GM20000 (cell line): Measurements from ENCODE around the gene EPHB2.

ENCODE experiments used
- DNase-seq: peaks from one replicate; pipeline ENCODE4 v3.0.0; 2012; ENCODE audit warnings: low spot score
- CTCF ChIP-seq: IDR thresholded peaks from 2 replicates; pipeline ENCODE4 v1.5.1; 2012; ENCODE audit warnings: mild to moderate bottlenecking, control low read depth; ENCODE audit errors: extremely low read depth, missing control alignments

The EPHB2 gene

GRCh38 chr1:22920734-22921451 is 210.3 kb downstream of the EPHB2 start:
- DNase-seq, result no peak
- no peak for TF ChIP-seq CTCF

GRCh38 chr1:22921452-22922126 is 210.9 kb downstream of the EPHB2 start:
- TF ChIP-seq CTCF, result no peak
- DNase-seq, result no peak

DNA sequence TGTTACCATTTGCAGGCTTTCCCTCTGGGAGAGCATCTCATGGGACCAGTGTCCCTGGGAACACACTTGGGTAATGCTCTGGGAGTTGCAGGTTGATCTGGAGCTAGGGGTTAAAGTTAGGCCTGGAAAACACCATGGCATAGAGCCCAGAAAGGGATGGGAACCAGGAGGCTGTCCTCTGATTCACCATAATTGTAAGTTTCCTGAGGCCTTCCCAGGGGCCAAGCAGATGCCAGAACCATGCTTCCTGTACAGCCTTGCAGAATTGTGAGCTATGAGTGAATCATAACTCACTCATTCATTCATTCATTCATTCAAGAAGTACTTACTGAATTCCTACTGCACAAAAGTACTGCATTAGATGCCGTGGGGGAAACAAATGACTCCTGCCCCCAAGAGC is 212.0 kb downstream of the EPHB2 start:
- DNase-seq, result no peak
- TF ChIP-seq CTCF, result no peak

DNA sequence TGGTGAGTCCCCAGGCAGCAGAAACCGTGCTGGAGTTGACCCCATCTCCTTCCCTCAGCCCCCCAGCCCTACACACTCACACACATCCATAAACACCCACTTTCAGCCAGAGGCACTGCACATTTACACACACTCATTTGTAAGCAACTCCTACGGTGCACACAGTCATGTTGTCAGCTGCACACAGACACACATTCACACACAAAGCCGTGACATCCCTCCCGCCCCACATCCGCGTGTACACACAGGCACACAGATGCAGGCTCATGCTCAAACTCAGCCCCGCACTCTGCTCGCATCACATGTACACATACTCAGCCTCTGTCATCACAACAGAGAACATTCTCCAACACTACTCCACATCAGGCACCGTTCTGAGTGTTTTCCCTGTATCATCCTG is 214.5 kb downstream of the EPHB2 start:
- DNase-seq, result no peak
- TF ChIP-seq CTCF, result no peak

DNA sequence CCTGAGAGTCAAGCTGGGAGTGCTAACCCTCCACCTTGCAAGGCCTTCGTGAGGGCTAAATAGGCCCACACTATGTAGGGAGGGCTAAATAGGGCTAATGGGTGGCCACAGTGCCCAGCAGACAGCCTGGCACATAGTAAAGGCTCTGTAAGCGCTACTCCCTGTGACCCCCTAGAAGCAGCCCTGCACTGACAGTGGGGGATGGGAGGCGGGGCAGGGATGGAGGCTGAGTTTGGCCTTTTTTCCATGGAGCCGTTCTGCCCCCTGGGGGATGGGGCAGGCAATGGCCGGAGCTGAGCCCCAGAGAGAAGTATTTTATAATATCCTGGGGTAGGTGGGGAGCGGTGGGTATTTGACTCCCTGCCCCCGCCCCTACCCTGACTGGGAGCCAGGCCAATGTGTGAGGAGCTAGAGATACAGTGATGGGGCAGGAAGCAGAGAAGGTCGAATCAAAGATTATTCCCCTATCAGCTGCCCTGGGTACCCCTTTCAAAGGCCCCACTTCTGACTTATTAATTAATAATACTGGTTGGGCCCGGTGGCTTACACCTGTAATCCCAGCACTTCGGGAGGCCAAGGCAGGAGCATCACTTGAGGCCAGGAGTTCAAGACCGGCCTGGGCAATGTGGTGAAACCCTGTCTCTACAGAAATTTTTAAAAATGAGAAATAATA is 219.7 kb downstream of the EPHB2 start:
- DNase-seq, result peak; percentile 69
- peak; percentile 43 for TF ChIP-seq CTCF

DNA sequence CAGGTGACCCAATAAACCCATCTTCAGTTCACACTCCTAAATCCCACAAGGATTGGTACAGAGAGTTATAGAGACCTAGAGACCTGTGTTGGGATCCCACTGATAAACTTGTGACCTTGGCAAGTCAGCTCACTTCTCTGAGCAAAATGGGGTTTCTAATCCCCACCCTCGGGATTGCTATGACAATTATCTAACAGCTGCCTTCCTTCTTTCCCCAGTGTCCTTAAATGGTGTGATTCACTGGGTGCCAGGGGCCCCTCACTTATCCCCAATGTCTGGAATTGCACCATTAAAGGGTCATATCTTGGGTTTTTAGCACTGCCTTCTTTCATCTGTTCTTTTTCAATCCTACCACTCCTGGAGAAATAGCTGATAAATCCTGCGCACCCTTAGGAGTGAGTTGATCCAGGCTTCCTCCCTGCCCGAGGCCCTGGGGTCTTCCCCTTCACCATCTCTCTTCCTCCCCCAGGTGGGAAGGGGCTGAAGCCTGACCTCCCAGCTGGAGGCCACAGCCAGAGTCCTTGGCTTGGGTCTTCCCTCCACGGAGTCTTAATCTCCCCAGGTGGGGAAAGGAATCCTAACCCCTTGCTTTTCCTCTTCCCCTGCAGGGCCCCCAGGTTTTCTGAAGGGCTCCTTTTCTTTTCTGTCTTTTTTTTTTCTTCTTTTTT is 222.3 kb downstream of the EPHB2 start:
- no peak for TF ChIP-seq CTCF
- no peak for DNase-seq

DNA sequence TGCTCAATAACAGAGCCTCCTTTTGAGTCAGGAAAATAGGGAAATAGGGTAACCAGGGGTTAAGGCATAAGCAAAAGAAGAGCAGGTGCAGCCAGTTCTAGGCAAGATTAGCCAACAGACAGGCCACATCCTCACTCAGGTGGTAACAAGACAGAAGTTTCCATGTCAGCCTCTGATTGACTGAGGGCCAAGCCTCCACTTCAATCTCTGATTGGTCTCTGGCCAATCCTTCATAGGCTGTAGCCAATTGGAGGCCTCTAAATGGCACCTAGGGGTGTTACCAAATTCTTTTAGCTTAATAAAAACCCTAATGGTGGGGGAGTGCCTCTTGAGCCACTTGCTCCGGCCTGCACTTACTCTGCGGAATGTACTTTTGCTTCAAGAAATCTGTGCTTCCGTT is 224.8 kb downstream of the EPHB2 start:
- no peak for TF ChIP-seq CTCF
- DNase-seq, result no peak
